B cell (primary cell): Measurements from ENCODE around the gene CALCOCO1. TPM values are rescaled to one million over a fixed set of nuclear protein-coding genes. Genes with fewer than 3 reads are reported as not detected.

Source experiments
- ATAC-seq: fragments of 200-7000 bp; cut with Tn5 transposase; one replicate; pipeline ENCODE4 v1.10.0; 2021; ENCODE audit warnings: low read depth, mild to moderate bottlenecking, moderate number of reproducible peaks, moderate library complexity
- CTCF ChIA-PET: fragments of 350-600 bp; sonication (Branson Sonifier 250); formaldehyde crosslinking; loops from one replicate; lab custom pipeline; 2021; ENCODE audit warnings: antibody characterized with exemption, inconsistent platforms; lab: Charles Lee
- POLR2A ChIA-PET: fragments of 350-600 bp; sonication (Branson Sonifier 250); formaldehyde crosslinking; loops from one replicate; lab custom pipeline; 2021; ENCODE audit warnings: antibody characterized with exemption; lab: Charles Lee
- DNase-seq: peaks from one replicate; pipeline ENCODE4 v3.0.0; 2013
- H2AFZ ChIP-seq: 2 replicates; pipeline ENCODE4 v1.6.1; 2012; ENCODE audit warnings: mild to moderate bottlenecking, low read depth, low read length; ENCODE audit not compliant: insufficient read depth, poor library complexity, severe bottlenecking
- H3K27ac ChIP-seq, 2 donors: 1 replicate in 1 of 2; 2 replicates in 1 of 2; pipeline ENCODE4 v1.5.1; 2012 to 2013; ENCODE audit warnings: low read length in 2 of 2, mild to moderate bottlenecking in 2 of 2, moderate library complexity in 1 of 2
- H3K27me3 ChIP-seq, 4 experiments: fragments of 200-600 bp in 1 of 4; sonication (generic) in 1 of 4; replicated peaks in 1 of 4; 1 replicate in 2 of 4; 2 replicates in 2 of 4; pipeline versions ENCODE4 v1.6.1 to v1.7.0; 2013 to 2016; ENCODE audit warnings: low read length in 3 of 4, mild to moderate bottlenecking in 2 of 4, mixed read lengths in 1 of 4, moderate library complexity in 1 of 4; ENCODE audit not compliant: insufficient read depth in 4 of 4, control insufficient read depth in 3 of 4; ENCODE audit errors: control extremely low read depth in 1 of 4
- H3K36me3 ChIP-seq, 2 experiments: replicated peaks in 1 of 2; 1 replicate in 1 of 2; 2 replicates in 1 of 2; pipeline versions ENCODE4 v1.6.1 to v1.7.1; 2013; ENCODE audit warnings: low read length in 1 of 2; ENCODE audit not compliant: insufficient read depth in 2 of 2, control insufficient read depth in 1 of 2; ENCODE audit errors: control extremely low read depth in 1 of 2, extremely low read depth in 1 of 2
- H3K4me1 ChIP-seq, 2 donors: fragments of 200-600 bp in 1 of 2; sonication (generic) in 1 of 2; 1 replicate in 1 of 2; 2 replicates in 1 of 2; pipeline versions ENCODE4 v1.5.1 to v1.6.1; 2013 to 2017; ENCODE audit warnings: low read length in 2 of 2; ENCODE audit not compliant: control insufficient read depth in 2 of 2, insufficient read depth in 2 of 2
- H3K4me2 ChIP-seq: replicated peaks from 2 replicates; pipeline ENCODE3; 2012; ENCODE audit warnings: mild to moderate bottlenecking, low read depth, low read length; ENCODE audit not compliant: poor library complexity, severe bottlenecking
- H3K4me3 ChIP-seq, 5 experiments: fragments of 200-600 bp in 1 of 5; sonication (generic) in 1 of 5; 1 replicate in 3 of 5; 2 replicates in 2 of 5; pipeline versions ENCODE4 v1.5.1 to v1.7.0; 2011 to 2016; ENCODE audit warnings: low read length in 4 of 5, mild to moderate bottlenecking in 4 of 5, low read depth in 2 of 5, control low read depth in 1 of 5, moderate library complexity in 1 of 5; ENCODE audit not compliant: insufficient read depth in 1 of 5; ENCODE audit errors: control extremely low read depth in 1 of 5, extremely low read depth in 1 of 5
- H3K79me2 ChIP-seq: fragments of 200-600 bp; sonication (generic); one replicate; pipeline ENCODE4 v1.6.0; 2016; ENCODE audit warnings: low read length; ENCODE audit not compliant: control insufficient read depth, insufficient read depth
- H3K9ac ChIP-seq: fragments of 200-600 bp; sonication (generic); 2 replicates; pipeline ENCODE4 v1.6.1; 2017; ENCODE audit warnings: mild to moderate bottlenecking, low read length, moderate library complexity
- H3K9me3 ChIP-seq, 3 donors: one replicate each; pipeline versions ENCODE4 v1.6.1 to v1.7.1; 2013; ENCODE audit warnings: low read length in 2 of 3; ENCODE audit not compliant: control insufficient read depth in 2 of 3, insufficient read depth in 1 of 3; ENCODE audit errors: control extremely low read depth in 1 of 3
- H4K20me1 ChIP-seq: 2 replicates; pipeline ENCODE4 v1.6.0; 2012; ENCODE audit warnings: mild to moderate bottlenecking, low read length; ENCODE audit not compliant: insufficient read depth, control insufficient read depth, poor library complexity, severe bottlenecking
- H3K27ac Mint-ChIP-seq: one replicate; pipeline ENCODE4 v1.8.0; 2021; ENCODE audit warnings: mixed read lengths
- H3K27me3 Mint-ChIP-seq: one replicate; pipeline ENCODE4 v1.8.0; 2021; ENCODE audit warnings: mixed read lengths
- H3K4me1 Mint-ChIP-seq: one replicate; pipeline ENCODE4 v1.8.0; 2021; ENCODE audit warnings: mixed read lengths
- H3K4me3 Mint-ChIP-seq: one replicate; pipeline ENCODE4 v1.8.0; 2021; ENCODE audit warnings: mixed read lengths
- H3K9me3 Mint-ChIP-seq: one replicate; pipeline ENCODE4 v1.8.0; 2022; ENCODE audit warnings: mixed read lengths; ENCODE audit not compliant: insufficient read depth
- EZH2 ChIP-seq: IDR thresholded peaks from 2 replicates; pipeline ENCODE4 v1.6.1; 2012; ENCODE audit warnings: borderline replicate concordance, low read depth, mild to moderate bottlenecking, moderate library complexity, low read length; ENCODE audit not compliant: insufficient read depth, poor library complexity, severe bottlenecking
- WGBS: methylation state at CpG from one replicate; pipeline ENCODE4 v1.1.5; 2013; ENCODE audit warnings: missing lambda C conversion rate; ENCODE audit not compliant: insufficient coverage; 5-methylcytosine and 5-hydroxymethylcytosine counted together
- intact Hi-C: fragments of 100-400 bp; cut with micrococcal nuclease; formaldehyde crosslinking; loops from one replicate; pipeline ENCODE4 v1.10.0; 2022
- polyA plus RNA-seq: library from polyadenylated mRNA; depleted of rRNA; stranded (reverse); fragments of >200 nt; gene quantifications from 2 replicates; pipeline ENCODE4 v1.2.3, GENCODE V29; 2012
- total RNA-seq, 2 donors: library from RNA; stranded (reverse); fragments of 120-200 nt in 1 of 2; gene quantifications; 1 replicate in 1 of 2; 2 replicates in 1 of 2; pipeline versions ENCODE4 v1.2.3 to v1.2.4, GENCODE V29; 2013 to 2022
- TF ChIP-seq, protein P1 (sequence below): fragments of 200-600 bp; IDR thresholded peaks from one replicate; pipeline ENCODE4 v1.8.0; 2022; ENCODE audit warnings: antibody characterized with exemption, mild to moderate bottlenecking

The CALCOCO1 gene
- total and polyA plus RNA-seq, 2 donors (not counting 1 experiment from before 2014, with no cell fraction given) = 169 to 179 TPM

- Histone ChIP-seq H2AFZ (peak overlapping the region; percentile 36), H3K79me2 (no peaks in the 10 kb centered on the region), H3K9ac (peak overlapping the region; percentile 48), H3K27me3 (peaks cover 3 to 84% (median 63%) of the 10 kb centered on the region in 4 experiments), H3K9me3 (peaks cover 0 to 12% (median 0%) of the 10 kb centered on the region in 3 donors), H3K4me3 (peak overlapping the region in 3 of 5 experiments; percentile 38 to 41 (median 41)), H3K4me2 (peak overlapping the region; percentile 87), H3K4me1 (peaks cover 29 to 38% of the 10 kb centered on the region in 2 donors), H3K27ac (no peak overlapping the region), H4K20me1 (no peaks in the 10 kb centered on the region), H3K36me3 (no peaks in the 10 kb centered on the region)
- peak; percentile 66 for ATAC-seq
- TF ChIP-seq, protein P1, sequence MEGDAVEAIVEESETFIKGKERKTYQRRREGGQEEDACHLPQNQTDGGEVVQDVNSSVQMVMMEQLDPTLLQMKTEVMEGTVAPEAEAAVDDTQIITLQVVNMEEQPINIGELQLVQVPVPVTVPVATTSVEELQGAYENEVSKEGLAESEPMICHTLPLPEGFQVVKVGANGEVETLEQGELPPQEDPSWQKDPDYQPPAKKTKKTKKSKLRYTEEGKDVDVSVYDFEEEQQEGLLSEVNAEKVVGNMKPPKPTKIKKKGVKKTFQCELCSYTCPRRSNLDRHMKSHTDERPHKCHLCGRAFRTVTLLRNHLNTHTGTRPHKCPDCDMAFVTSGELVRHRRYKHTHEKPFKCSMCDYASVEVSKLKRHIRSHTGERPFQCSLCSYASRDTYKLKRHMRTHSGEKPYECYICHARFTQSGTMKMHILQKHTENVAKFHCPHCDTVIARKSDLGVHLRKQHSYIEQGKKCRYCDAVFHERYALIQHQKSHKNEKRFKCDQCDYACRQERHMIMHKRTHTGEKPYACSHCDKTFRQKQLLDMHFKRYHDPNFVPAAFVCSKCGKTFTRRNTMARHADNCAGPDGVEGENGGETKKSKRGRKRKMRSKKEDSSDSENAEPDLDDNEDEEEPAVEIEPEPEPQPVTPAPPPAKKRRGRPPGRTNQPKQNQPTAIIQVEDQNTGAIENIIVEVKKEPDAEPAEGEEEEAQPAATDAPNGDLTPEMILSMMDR = no peak
- no peak for TF ChIP-seq EZH2
- intact Hi-C loops = loop anchor here (2.0 kb wide), 1 partner anchor 31 kb away; the partner anchor contains the start of gene CALCOCO1
- POLR2A ChIA-PET = interaction anchor here (0.6 to 0.8 kb wide), 2 partner anchors 233 to 397 kb away, joined by 5 read pairs; no protein-coding TSS in a partner anchor
- WGBS = 2% methylated on average over 48 of the region's 57 CpGs
- peak; percentile 57 for DNase-seq
- Mint-ChIP-seq H3K27ac (no peak overlapping the region), H3K4me3 (peak overlapping the region; percentile 78), H3K9me3 (no peaks in the 10 kb centered on the region), H3K4me1 (peaks cover 30% of the 10 kb centered on the region), H3K27me3 (peaks cover 83% of the 10 kb centered on the region)
- CTCF ChIA-PET = interaction anchor here (0.6 to 9.0 kb wide), 5 partner anchors 10 to 601 kb away, joined by 3 to 143 read pairs (median 3); partner anchors contain the start of gene CISTR
Observed at GRCh38 chr12:53695152-53696145, 31.8 kb downstream of the CALCOCO1 start.
